Medulla oblongata (tissue), 1 donor: ENCODE data around the gene FZD1.
"Not testable (repeated sequence)": the region's sequence is repeated elsewhere in the genome, so short reads cannot be mapped to it uniquely, and the experiment has no call there.

ENCODE experiments used
- DNase-seq: peaks from one replicate; pipeline ENCODE4 v3.0.0-alpha.2; 2015; ENCODE audit errors: extremely low spot score

Gene FZD1

GRCh38 chr7:91295576-91295975 lies 31.3 kb downstream of the FZD1 start:
- no peak for DNase-seq

GRCh38 chr7:91297939-91298338 lies 33.7 kb downstream of the FZD1 start:
- DNase-seq, result no peak

- DNase-seq, result peak; percentile 89
These were observed 35.9 kb downstream of the FZD1 start for GRCh38 chr7:91299952-91300775.

- DNase-seq, result no peak
These were observed 38.6 kb downstream of the FZD1 start for GRCh38 chr7:91302794-91303193.

- DNase-seq, result no peak
These were observed 42.0 kb downstream of the FZD1 start for GRCh38 chr7:91306266-91306665.

- no peak for DNase-seq
These were observed 43.2 kb downstream of the FZD1 start for GRCh38 chr7:91307467-91307866.

- not testable (repeated sequence) for DNase-seq
These were observed 44.0 kb downstream of the FZD1 start for GRCh38 chr7:91308191-91308590.

GRCh38 chr7:91310830-91311460 lies 46.7 kb downstream of the FZD1 start:
- DNase-seq, result no peak

GRCh38 chr7:91311839-91312238 lies 47.6 kb downstream of the FZD1 start:
- DNase-seq, result no peak

GRCh38 chr7:91313113-91313512 lies 48.9 kb downstream of the FZD1 start:
- no peak for DNase-seq

- DNase-seq, result no peak
These were observed 50.5 kb downstream of the FZD1 start for GRCh38 chr7:91314591-91315323.

GRCh38 chr7:91316426-91316825 lies 52.2 kb downstream of the FZD1 start:
- DNase-seq, result no peak

GRCh38 chr7:91319351-91319750 lies 55.1 kb downstream of the FZD1 start:
- no peak for DNase-seq

GRCh38 chr7:91320366-91321078 lies 56.3 kb downstream of the FZD1 start:
- no peak for DNase-seq
